GM19328 (cell line): ENCODE results near the gene EVA1C.
"Not testable (repeated sequence)": the region's sequence is repeated elsewhere in the genome, so short reads cannot be mapped to it uniquely, and the experiment has no call there.

Experiments used
- ATAC-seq: cut with Tn5 transposase; IDR thresholded peaks from one replicate; pipeline ENCODE4 v1.9.1; 2021; ENCODE audit warnings: mild to moderate bottlenecking, moderate library complexity; ENCODE audit not compliant: unreplicated experiment

EVA1C gene

GRCh38 chr21:32412162-32413014 lies at the start of gene EVA1C:
Gene EVA1C (plus strand): TSS chr21:32412706. CDS start chr21:32412854, 148 bp downstream.
- no peak for ATAC-seq

GRCh38 chr21:32364387-32364786 lies 48.1 kb upstream of the EVA1C start:
- no peak for ATAC-seq

- no peak for ATAC-seq
Observed at GRCh38 chr21:32364796-32365195, 47.7 kb upstream of the EVA1C start.

- no peak for ATAC-seq
Observed at GRCh38 chr21:32366191-32366590, 46.3 kb upstream of the EVA1C start.

GRCh38 chr21:32367158-32367557 lies 45.3 kb upstream of the EVA1C start:
- ATAC-seq, result no peak

GRCh38 chr21:32368386-32368785 lies 44.1 kb upstream of the EVA1C start:
- ATAC-seq, result no peak

GRCh38 chr21:32368961-32369360 lies 43.5 kb upstream of the EVA1C start:
- not testable (repeated sequence) for ATAC-seq

- no peak for ATAC-seq
Observed at GRCh38 chr21:32370998-32371766, 41.3 kb upstream of the EVA1C start.

GRCh38 chr21:32371913-32372314 lies 40.6 kb upstream of the EVA1C start:
- no peak for ATAC-seq

GRCh38 chr21:32372755-32373154 lies 39.8 kb upstream of the EVA1C start:
- ATAC-seq, result no peak

- ATAC-seq, result no peak
Observed at GRCh38 chr21:32377506-32377905, 35.0 kb upstream of the EVA1C start.

- no peak for ATAC-seq
Observed at GRCh38 chr21:32377991-32378390, 34.5 kb upstream of the EVA1C start.

- no peak for ATAC-seq
Observed at GRCh38 chr21:32378956-32379355, 33.5 kb upstream of the EVA1C start.

- ATAC-seq, result no peak
Observed at GRCh38 chr21:32380940-32381339, 31.6 kb upstream of the EVA1C start.

GRCh38 chr21:32381571-32381970 lies 30.9 kb upstream of the EVA1C start:
- ATAC-seq, result no peak

- no peak for ATAC-seq
Observed at GRCh38 chr21:32382108-32382644, 30.3 kb upstream of the EVA1C start.

- no peak for ATAC-seq
Observed at GRCh38 chr21:32383812-32384211, 28.7 kb upstream of the EVA1C start.

- no peak for ATAC-seq
Observed at GRCh38 chr21:32386195-32386870, 26.2 kb upstream of the EVA1C start.

- ATAC-seq, result no peak
Observed at GRCh38 chr21:32387151-32387550, 25.4 kb upstream of the EVA1C start.

GRCh38 chr21:32388306-32388705 lies 24.2 kb upstream of the EVA1C start:
- ATAC-seq, result no peak

- ATAC-seq, result no peak
Observed at GRCh38 chr21:32389337-32390015, 23.0 kb upstream of the EVA1C start.
